Astrocyte of the cerebellum (primary cell): ENCODE data around the gene GPS1.

Source experiments
- DNase-seq: peaks from one replicate; pipeline ENCODE4 v3.0.0-alpha.2; 2011; ENCODE audit warnings: low read depth
- H3K4me3 ChIP-seq: 2 replicates; pipeline ENCODE4 v1.5.1; 2011; ENCODE audit warnings: mild to moderate bottlenecking, low read depth, low read length, moderate library complexity
- CTCF ChIP-seq: IDR thresholded peaks from 2 replicates; pipeline ENCODE4 v1.5.1; 2012; ENCODE audit warnings: low read length, low read depth, moderate library complexity, mild to moderate bottlenecking; ENCODE audit errors: missing control alignments
- in situ Hi-C: cut with HindIII; loops from 2 replicates; pipeline ENCODE4 v1.10.0; 2017; ENCODE audit warnings: low sequenced_read_pairs

GPS1 gene

DNA sequence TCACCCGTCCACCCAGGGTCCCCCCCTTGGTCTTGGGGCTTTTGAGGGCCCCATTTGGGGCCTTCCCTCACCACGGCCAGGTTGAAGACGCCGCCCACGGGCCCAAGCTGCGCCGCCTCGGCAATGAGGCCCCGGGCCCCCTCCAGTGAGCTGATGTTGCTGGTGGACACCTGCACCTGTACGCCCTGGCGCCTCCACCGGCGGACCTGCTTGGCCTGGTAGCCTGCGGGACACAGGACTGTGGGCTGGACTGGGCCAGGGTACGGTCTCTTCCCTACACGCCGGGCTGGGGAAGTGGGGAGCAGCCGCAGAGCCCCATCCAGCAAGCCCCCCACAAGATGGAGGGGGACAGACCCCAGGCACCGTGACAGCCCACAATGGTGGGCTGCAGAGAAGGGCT, 30.8 kb downstream of the GPS1 start:
- DNase-seq, result no peak
- H3K4me3 ChIP-seq, result no peak overlapping the region
- no peak for TF ChIP-seq CTCF
- in situ Hi-C loops, result no loop called here

GRCh38 chr17:82083009-82083408, 31.3 kb downstream of the GPS1 start:
- no peak for TF ChIP-seq CTCF
- H3K4me3 ChIP-seq, result no peak overlapping the region
- no peak for DNase-seq
- in situ Hi-C loops, result no loop called here

- DNase-seq, result no peak
- no peak overlapping the region for H3K4me3 ChIP-seq
- in situ Hi-C loops, result no loop called here
- TF ChIP-seq CTCF, result no peak
Observed at GRCh38 chr17:82083533-82084359, 32.0 kb downstream of the GPS1 start.

- in situ Hi-C loops, result no loop called here
- no peak for DNase-seq
- TF ChIP-seq CTCF, result no peak
- no peak overlapping the region for H3K4me3 ChIP-seq
Observed at GRCh38 chr17:82084373-82085030, 32.8 kb downstream of the GPS1 start.

- in situ Hi-C loops, result no loop called here
- DNase-seq, result no peak
- no peak overlapping the region for H3K4me3 ChIP-seq
- no peak for TF ChIP-seq CTCF
Observed at GRCh38 chr17:82085031-82085861, 33.5 kb downstream of the GPS1 start.
